SK-N-SH (cell line): Measurements from ENCODE around the gene PXN. TPM values are rescaled to one million over a fixed set of nuclear protein-coding genes. Genes with fewer than 3 reads are reported as not detected.
A peak's percentile ranks its signal among the peaks of the same experiment; 100 is the strongest.

Source experiments
- CTCF ChIA-PET: fragments of 300-600, 350-600 bp; formaldehyde crosslinking; extraction: SDS; loops from one replicate; lab custom pipeline; 2021; lab: Yijun Ruan, JAX
- POLR2A ChIA-PET: fragments of 350-600 bp; sonication (Branson Sonifier 250); formaldehyde crosslinking; extraction: SDS; loops from one replicate; lab custom pipeline; 2020; ENCODE audit warnings: antibody characterized with exemption, inconsistent platforms; lab: Yijun Ruan, JAX
- DNase-seq: peaks from one replicate; pipeline ENCODE4 v3.0.0; 2012
- H2AFZ ChIP-seq: fragments of 200-600 bp; sonication (generic); 2 replicates; pipeline ENCODE4 v1.8.1; 2016; ENCODE audit warnings: antibody characterized with exemption, mild to moderate bottlenecking, low read depth
- H3F3A ChIP-seq: fragments of 200-600 bp; sonication (generic); replicated peaks from 2 replicates; pipeline ENCODE3; 2016; ENCODE audit warnings: antibody characterized with exemption, mild to moderate bottlenecking; ENCODE audit not compliant: insufficient read depth
- H3K27ac ChIP-seq, 2 experiments: fragments of 200-500 bp in 1 of 2; fragments of 200-600 bp in 1 of 2; sonication (Bioruptor generic) in 1 of 2; sonication (generic), shearing (Covaris generic) in 1 of 2; 2 replicates each; pipeline versions ENCODE4 v1.5.1 to v1.6.1; 2014 to 2016; ENCODE audit warnings: low read depth in 2 of 2, inconsistent platforms in 1 of 2, low read length in 1 of 2, mild to moderate bottlenecking in 1 of 2, mixed read lengths in 1 of 2
- H3K27me3 ChIP-seq: fragments of 200-600 bp; sonication (generic), shearing (Covaris generic); 2 replicates; pipeline ENCODE4 v1.6.1; 2016; ENCODE audit warnings: mixed run types; ENCODE audit not compliant: insufficient read depth
- H3K36me3 ChIP-seq, 2 experiments: fragments of 200-500 bp in 1 of 2; fragments of 200-600 bp in 1 of 2; sonication (Bioruptor generic) in 1 of 2; sonication (generic) in 1 of 2; replicated peaks in 1 of 2; 2 replicates each; pipeline versions ENCODE3 to v1.5.1; 2014 to 2016; ENCODE audit warnings: low read length in 1 of 2, mild to moderate bottlenecking in 1 of 2; ENCODE audit not compliant: insufficient read depth in 2 of 2, control insufficient read depth in 1 of 2
- H3K4me1 ChIP-seq, 2 experiments: fragments of 200-500 bp in 1 of 2; fragments of 200-600 bp in 1 of 2; sonication (Bioruptor generic) in 1 of 2; sonication (generic), shearing (Covaris generic) in 1 of 2; 2 replicates each; pipeline versions ENCODE4 v1.5.1 to v1.6.1; 2014 to 2016; ENCODE audit warnings: low read depth in 1 of 2, low read length in 1 of 2, mixed run types in 1 of 2; ENCODE audit not compliant: insufficient read depth in 2 of 2, control insufficient read depth in 1 of 2
- H3K4me2 ChIP-seq: fragments of 200-600 bp; sonication (generic), shearing (Covaris generic); 2 replicates; pipeline ENCODE4 v1.6.1; 2017; ENCODE audit warnings: mixed run types
- H3K4me3 ChIP-seq, 2 experiments: fragments of 200-500 bp in 1 of 2; fragments of 200-600 bp in 1 of 2; sonication (Bioruptor generic) in 1 of 2; sonication (generic), shearing (Covaris generic) in 1 of 2; 2 replicates each; pipeline versions ENCODE4 v1.5.1 to v1.8.1; 2014 to 2016; ENCODE audit warnings: low read depth in 2 of 2, inconsistent platforms in 1 of 2, low read length in 1 of 2, mild to moderate bottlenecking in 1 of 2, mixed read lengths in 1 of 2, moderate library complexity in 1 of 2
- H3K79me2 ChIP-seq: fragments of 200-600 bp; sonication (generic); 2 replicates; pipeline ENCODE4 v1.8.1; 2017; ENCODE audit warnings: mild to moderate bottlenecking; ENCODE audit not compliant: insufficient read depth
- H3K9ac ChIP-seq: fragments of 200-600 bp; sonication (generic); 2 replicates; pipeline ENCODE4 v1.6.1; 2017; ENCODE audit warnings: mixed run types
- H3K9me2 ChIP-seq: fragments of 200-600 bp; sonication (generic); 2 replicates; pipeline ENCODE4 v1.6.1; 2017; ENCODE audit warnings: mixed run types
- H3K9me3 ChIP-seq: fragments of 200-600 bp; sonication (generic); 2 replicates; pipeline ENCODE4 v1.6.1; 2017; ENCODE audit warnings: mixed run types, mild to moderate bottlenecking, moderate library complexity
- H4K20me1 ChIP-seq: fragments of 200-600 bp; sonication (generic); 2 replicates; pipeline ENCODE4 v1.6.1; 2017; ENCODE audit warnings: mild to moderate bottlenecking, mixed run types; ENCODE audit not compliant: insufficient read depth
- CTCF ChIP-seq: fragments of 200-600 bp; sonication (generic); IDR thresholded peaks from 2 replicates; pipeline ENCODE4 v1.6.1; 2017; ENCODE audit warnings: antibody characterized with exemption, mild to moderate bottlenecking, moderate library complexity
- ELF1 ChIP-seq: IDR thresholded peaks from 2 replicates; pipeline ENCODE4 v1.4.0; 2012
- EP300 ChIP-seq, 2 experiments: IDR thresholded peaks; 2 replicates each; pipeline versions ENCODE4 v1.4.0 to v1.6.1; 2012; ENCODE audit warnings: borderline replicate concordance in 1 of 2, low read depth in 1 of 2, low read length in 1 of 2
- FOXJ3 ChIP-seq: sonication (generic); formaldehyde crosslinking; IDR thresholded peaks from 2 replicates; pipeline ENCODE4 v1.5.1; 2020; ENCODE audit warnings: mild to moderate bottlenecking, missing genetic modification reagents
- FOXM1 ChIP-seq: IDR thresholded peaks from 2 replicates; pipeline ENCODE4 v1.4.0; 2012; ENCODE audit warnings: low read depth, mild to moderate bottlenecking
- GABPA ChIP-seq: IDR thresholded peaks from 2 replicates; pipeline ENCODE4 v1.4.0; 2012; ENCODE audit warnings: low read depth, mild to moderate bottlenecking
- IRF3 ChIP-seq: fragments of 150-350 bp; IDR thresholded peaks from 2 replicates; pipeline ENCODE4 v1.6.1; 2016; ENCODE audit warnings: mild to moderate bottlenecking, low read depth, low read length
- MAX ChIP-seq: IDR thresholded peaks from 2 replicates; pipeline ENCODE4 v1.4.0; 2012; ENCODE audit warnings: low read depth
- MXI1 ChIP-seq: IDR thresholded peaks from 2 replicates; pipeline ENCODE4 v1.6.1; 2012; ENCODE audit warnings: mild to moderate bottlenecking, low read depth, low read length, improper control_type of control experiment
- PBX3 ChIP-seq: IDR thresholded peaks from 2 replicates; pipeline ENCODE4; 2012
- POLR2AphosphoS5 ChIP-seq: IDR thresholded peaks from 2 replicates; pipeline ENCODE4 v1.6.1; 2012; ENCODE audit warnings: low read depth, low read length
- RAD21 ChIP-seq: IDR thresholded peaks from 2 replicates; pipeline ENCODE4 v1.6.1; 2012; ENCODE audit warnings: mild to moderate bottlenecking, low read length
- RCOR1 ChIP-seq: fragments of 150-350 bp; IDR thresholded peaks from 2 replicates; pipeline ENCODE4 v1.6.1; 2017; ENCODE audit warnings: antibody characterized with exemption, low read length
- SIN3A ChIP-seq: IDR thresholded peaks from 2 replicates; pipeline ENCODE4 v1.6.1; 2012; ENCODE audit warnings: low read depth, mild to moderate bottlenecking, low read length, moderate library complexity, borderline replicate concordance
- SMC3 ChIP-seq: IDR thresholded peaks from 2 replicates; pipeline ENCODE4 v1.6.1; 2012; ENCODE audit warnings: low read depth, low read length, improper control_type of control experiment
- TCF12 ChIP-seq: IDR thresholded peaks from 2 replicates; pipeline ENCODE4 v1.4.0; 2012
- USF2 ChIP-seq: fragments of 150-350 bp; IDR thresholded peaks from 2 replicates; pipeline ENCODE4 v1.6.1; 2017; ENCODE audit warnings: antibody characterized with exemption, low read length, low read depth, borderline replicate concordance
- ZBTB33 ChIP-seq: IDR thresholded peaks from 2 replicates; pipeline ENCODE4 v1.4.0; 2012; ENCODE audit warnings: low read depth, borderline replicate concordance
- WGBS: methylation state at CpG from one replicate; pipeline ENCODE4 v1.1.6; 2017; ENCODE audit warnings: low lambda C conversion rate; 5-methylcytosine and 5-hydroxymethylcytosine counted together
- polyA plus RNA-seq, 3 experiments: library from polyadenylated mRNA; depleted of rRNA; stranded (reverse); fragments of >200 nt; gene quantifications; 2 replicates each; pipeline ENCODE4 v1.2.3, GENCODE V29; 2012

Gene PXN
- polyA plus RNA-seq, 1 of the 3 experiments (the other 2 are of a cell fraction), result 89.0 TPM

- ChIA-PET POLR2A (interaction anchor here (3.1 to 6.9 kb wide), 2 partner anchors 35 to 63 kb away, joined by 22 to 53 read pairs; partner anchors contain the start of gene RPLP0), CTCF (interaction anchor here (1.0 to 21.5 kb wide), 6 partner anchors 20 to 72 kb away, joined by 3 to 618 read pairs (median 24); partner anchors contain the start of genes RNU4-2 and RPLP0)
- peak overlapping the region in 1 of 2 experiments; percentile 57; a peak in 2 of 4 replicates for H3K27ac ChIP-seq
- WGBS, result 59% methylated on average over 5 of the region's 5 CpGs
- no peak for DNase-seq
- peaks cover 2 to 7% of the 10 kb centered on the region in 2 experiments for H3K36me3 ChIP-seq
- peak overlapping the region; percentile 96 for H3K4me2 ChIP-seq
- no peak for TF ChIP-seq IRF3
- no peak for TF ChIP-seq FOXM1
- TF ChIP-seq RCOR1, result no peak
- no peak for TF ChIP-seq SMC3
- peaks cover 22 to 33% of the 10 kb centered on the region in 2 experiments; a peak in 3 of 4 replicates for H3K4me1 ChIP-seq
- H3K9me3 ChIP-seq, result no peaks in the 10 kb centered on the region
- H4K20me1 ChIP-seq, result peaks cover 57% of the 10 kb centered on the region
- H2AFZ ChIP-seq, result no peak overlapping the region
- peak overlapping the region; percentile 92 for H3K9ac ChIP-seq
- H3K79me2 ChIP-seq, result peaks cover 67% of the 10 kb centered on the region
- no peaks in the 10 kb centered on the region for H3K9me2 ChIP-seq
- peaks cover 20% of the 10 kb centered on the region for H3F3A ChIP-seq
- H3K4me3 ChIP-seq, result peak overlapping the region; percentile 73 to 83; a peak in 3 of 4 replicates
- no peaks in the 10 kb centered on the region for H3K27me3 ChIP-seq
Measured at GRCh38 chr12:120263748-120264085, 1.8 kb downstream of the PXN start.

- Histone ChIP-seq H3K4me1 (peaks cover 22 to 37% of the 10 kb centered on the region in 2 experiments; a peak in 3 of 4 replicates), H3K79me2 (peaks cover 74% of the 10 kb centered on the region), H3K9me3 (no peaks in the 10 kb centered on the region), H3K9ac (peak overlapping the region; percentile 92), H3K4me3 (peak overlapping the region; percentile 73 to 83; a peak in 3 of 4 replicates), H3K4me2 (peak overlapping the region; percentile 96), H4K20me1 (peaks cover 63% of the 10 kb centered on the region), H3F3A (peaks cover 26% of the 10 kb centered on the region), H2AFZ (no peak overlapping the region), H3K27ac (peak overlapping the region in 1 of 2 experiments; percentile 57; a peak in 2 of 4 replicates), H3K9me2 (no peaks in the 10 kb centered on the region), H3K36me3 (peaks cover 2 to 7% of the 10 kb centered on the region in 2 experiments), H3K27me3 (no peaks in the 10 kb centered on the region)
- CTCF ChIA-PET, result interaction anchor here (1.0 to 21.5 kb wide), 7 partner anchors 19 to 73 kb away, joined by 3 to 618 read pairs (median 15); partner anchors contain the start of genes RNU4-2, RPLP0 and SIRT4
- POLR2A ChIA-PET, result interaction anchor here (0.7 to 6.9 kb wide), 3 partner anchors 28 to 62 kb away, joined by 3 to 53 read pairs (median 4); partner anchors contain the start of genes RNU4-2 and RPLP0
- DNase-seq, result no peak
- WGBS, result 72% methylated on average over 15 of the region's 15 CpGs
- no peak for TF ChIP-seq POLR2AphosphoS5
- TF ChIP-seq PBX3, result no peak
- TF ChIP-seq SMC3, result no peak
- no peak for TF ChIP-seq ELF1
- TF ChIP-seq USF2, result no peak
- no peak for TF ChIP-seq SIN3A
- TF ChIP-seq TCF12, result no peak
- TF ChIP-seq GABPA, result no peak
- no peak for TF ChIP-seq CTCF
- TF ChIP-seq FOXJ3, result no peak
- TF ChIP-seq EP300 (IDR thresholded peaks at IDR 0.05; ENCODE audit: borderline replicate concordance in 1 of 2, low read depth in 1 of 2, low read length in 1 of 2), result no peak
- no peak for TF ChIP-seq MAX
- no peak for TF ChIP-seq ZBTB33
- TF ChIP-seq MXI1, result no peak
- no peak for TF ChIP-seq RAD21
Measured at GRCh38 chr12:120262852-120263747, 2.4 kb downstream of the PXN start.
